ENCODE data around the gene SLC49A4. TPM values are rescaled to one million over a fixed set of nuclear protein-coding genes. Genes with fewer than 3 reads are reported as not detected.

The SLC49A4 gene
- total and polyA plus RNA-seq, 5 donors, result 13.4 to 26.8 (median 20.2) TPM

- H3K4me1 ChIP-seq (ENCODE audit: control insufficient read depth, insufficient read depth, low read length), result no peaks in the 10 kb centered on the region
- ATAC-seq (peak in 1 of 2 donors; percentile 26), DNase-seq (no peak)
- H3K4me3 ChIP-seq (ENCODE audit: low read length), result no peak overlapping the region
- H3K27ac ChIP-seq (ENCODE audit: low read length), result peak overlapping the region; percentile 78
- no peaks in the 10 kb centered on the region for H3K9me3 ChIP-seq (ENCODE audit: control insufficient read depth, low read length)
- intact Hi-C loops (cut with DNase I), result no loop called here
- 89% methylated on average over 3 of the region's 3 CpGs for WGBS
- H3K27me3 ChIP-seq (ENCODE audit: control insufficient read depth, insufficient read depth), result no peaks in the 10 kb centered on the region
Measured at GRCh38 chr3:122767540-122768372, 27.1 kb upstream of the SLC49A4 start.

- WGBS, result 89% methylated on average over 5 of the region's 5 CpGs
- no peaks in the 10 kb centered on the region for H3K4me1 ChIP-seq (ENCODE audit: control insufficient read depth, insufficient read depth, low read length)
- DNase-seq (no peak), ATAC-seq (no peak)
- H3K27me3 ChIP-seq (ENCODE audit: control insufficient read depth, insufficient read depth), result no peaks in the 10 kb centered on the region
- intact Hi-C loops (cut with DNase I), result no loop called here
- H3K9me3 ChIP-seq (ENCODE audit: control insufficient read depth, low read length), result no peaks in the 10 kb centered on the region
- no peak overlapping the region for H3K27ac ChIP-seq (ENCODE audit: low read length)
- H3K4me3 ChIP-seq (ENCODE audit: low read length), result no peak overlapping the region
Measured at GRCh38 chr3:122770521-122771202, 24.2 kb upstream of the SLC49A4 start.

- intact Hi-C loops (cut with DNase I), result no loop called here
- DNase-seq (no peak), ATAC-seq (no peak)
- Histone ChIP-seq H3K4me3 (ENCODE audit: low read length) (no peak overlapping the region), H3K9me3 (ENCODE audit: control insufficient read depth, low read length) (no peaks in the 10 kb centered on the region), H3K27ac (ENCODE audit: low read length) (no peak overlapping the region), H3K27me3 (ENCODE audit: control insufficient read depth, insufficient read depth) (no peaks in the 10 kb centered on the region), H3K4me1 (ENCODE audit: control insufficient read depth, insufficient read depth, low read length) (no peaks in the 10 kb centered on the region)
- 98% methylated on average over 1 of the region's 1 CpG for WGBS
Measured at GRCh38 chr3:122772827-122773226, 22.0 kb upstream of the SLC49A4 start.

GRCh38 chr3:122773944-122774509 is 20.8 kb upstream of the SLC49A4 start:
- no peak for DNase-seq
- peak in 1 of 2 donors; percentile 38 for ATAC-seq
- Histone ChIP-seq H3K4me1 (ENCODE audit: control insufficient read depth, insufficient read depth, low read length) (no peaks in the 10 kb centered on the region), H3K4me3 (ENCODE audit: low read length) (no peak overlapping the region), H3K27ac (ENCODE audit: low read length) (no peak overlapping the region), H3K9me3 (ENCODE audit: control insufficient read depth, low read length) (no peaks in the 10 kb centered on the region), H3K27me3 (ENCODE audit: control insufficient read depth, insufficient read depth) (no peaks in the 10 kb centered on the region)
- intact Hi-C loops (cut with DNase I), result no loop called here
- 92% methylated on average over 3 of the region's 3 CpGs for WGBS

GRCh38 chr3:122774564-122774963 is 20.3 kb upstream of the SLC49A4 start:
- intact Hi-C loops (cut with DNase I), result no loop called here
- H3K9me3 ChIP-seq (ENCODE audit: control insufficient read depth, low read length), result no peaks in the 10 kb centered on the region
- H3K4me3 ChIP-seq (ENCODE audit: low read length), result no peak overlapping the region
- H3K4me1 ChIP-seq (ENCODE audit: control insufficient read depth, insufficient read depth, low read length), result no peaks in the 10 kb centered on the region
- no peak overlapping the region for H3K27ac ChIP-seq (ENCODE audit: low read length)
- ATAC-seq, result no peak
- no peak for DNase-seq
- WGBS, result 91% methylated on average over 3 of the region's 3 CpGs
- H3K27me3 ChIP-seq (ENCODE audit: control insufficient read depth, insufficient read depth), result no peaks in the 10 kb centered on the region

GRCh38 chr3:122776675-122777468 is 18.0 kb upstream of the SLC49A4 start:
- ATAC-seq (no peak), DNase-seq (no peak)
- H3K4me1 ChIP-seq (ENCODE audit: control insufficient read depth, insufficient read depth, low read length), result no peaks in the 10 kb centered on the region
- no peak overlapping the region for H3K4me3 ChIP-seq (ENCODE audit: low read length)
- no peaks in the 10 kb centered on the region for H3K27me3 ChIP-seq (ENCODE audit: control insufficient read depth, insufficient read depth)
- intact Hi-C loops (cut with DNase I), result no loop called here
- no peaks in the 10 kb centered on the region for H3K9me3 ChIP-seq (ENCODE audit: control insufficient read depth, low read length)
- WGBS, result 59% methylated on average over 5 of the region's 5 CpGs
- H3K27ac ChIP-seq (ENCODE audit: low read length), result no peak overlapping the region

- ATAC-seq (no peak), DNase-seq (no peak)
- H3K4me3 ChIP-seq (ENCODE audit: low read length), result no peak overlapping the region
- H3K9me3 ChIP-seq (ENCODE audit: control insufficient read depth, low read length), result no peaks in the 10 kb centered on the region
- 78% methylated on average over 3 of the region's 3 CpGs for WGBS
- no peaks in the 10 kb centered on the region for H3K4me1 ChIP-seq (ENCODE audit: control insufficient read depth, insufficient read depth, low read length)
- H3K27me3 ChIP-seq (ENCODE audit: control insufficient read depth, insufficient read depth), result no peaks in the 10 kb centered on the region
- intact Hi-C loops (cut with DNase I), result no loop called here
- H3K27ac ChIP-seq (ENCODE audit: low read length), result no peak overlapping the region
Measured at GRCh38 chr3:122777563-122777962, 17.3 kb upstream of the SLC49A4 start.

- intact Hi-C loops (cut with DNase I), result no loop called here
- no peak for ATAC-seq
- 94% methylated on average over 1 of the region's 1 CpG for WGBS
Measured at GRCh38 chr3:122782804-122783203, 12.1 kb upstream of the SLC49A4 start.

GRCh38 chr3:122784436-122784835 is 10.4 kb upstream of the SLC49A4 start:
- DNase-seq (no peak), ATAC-seq (no peak)
- Histone ChIP-seq H3K4me1 (ENCODE audit: control insufficient read depth, insufficient read depth, low read length) (no peaks in the 10 kb centered on the region), H3K9me3 (ENCODE audit: control insufficient read depth, low read length) (no peaks in the 10 kb centered on the region), H3K27ac (ENCODE audit: low read length) (no peak overlapping the region), H3K4me3 (ENCODE audit: low read length) (no peak overlapping the region), H3K27me3 (ENCODE audit: control insufficient read depth, insufficient read depth) (no peaks in the 10 kb centered on the region)
- intact Hi-C loops (cut with DNase I), result no loop called here
- 97% methylated on average over 1 of the region's 1 CpG for WGBS

More at GRCh38 chr3:122782804-122783203, 12.1 kb upstream of the SLC49A4 start:
- DNase-seq, result no peak
- Histone ChIP-seq H3K4me1 (ENCODE audit: control insufficient read depth, insufficient read depth, low read length) (no peaks in the 10 kb centered on the region), H3K27me3 (ENCODE audit: control insufficient read depth, insufficient read depth) (no peaks in the 10 kb centered on the region), H3K4me3 (ENCODE audit: low read length) (no peak overlapping the region), H3K9me3 (ENCODE audit: control insufficient read depth, low read length) (no peaks in the 10 kb centered on the region), H3K27ac (ENCODE audit: low read length) (no peak overlapping the region)

GRCh38 chr3:122785231-122785630 is 9.6 kb upstream of the SLC49A4 start:
- no peak for DNase-seq
- Histone ChIP-seq H3K4me3 (ENCODE audit: low read length) (no peak overlapping the region), H3K27me3 (ENCODE audit: control insufficient read depth, insufficient read depth) (no peaks in the 10 kb centered on the region), H3K4me1 (ENCODE audit: control insufficient read depth, insufficient read depth, low read length) (no peaks in the 10 kb centered on the region), H3K27ac (ENCODE audit: low read length) (no peak overlapping the region), H3K9me3 (ENCODE audit: control insufficient read depth, low read length) (no peaks in the 10 kb centered on the region)
- intact Hi-C loops (cut with DNase I), result no loop called here
- ATAC-seq, result no peak
- 98% methylated on average over 1 of the region's 1 CpG for WGBS

Measured in right cardiac atrium (tissue), 5 donors.